NCI-H2081 (cell line): Measurements from ENCODE around the gene GALNT3.

Source experiments
- DNase-seq, 2 experiments: peaks; one replicate each; lab custom pipeline; 2025; lab: John Stamatoyannopoulos, UW

GALNT3 gene

DNA sequence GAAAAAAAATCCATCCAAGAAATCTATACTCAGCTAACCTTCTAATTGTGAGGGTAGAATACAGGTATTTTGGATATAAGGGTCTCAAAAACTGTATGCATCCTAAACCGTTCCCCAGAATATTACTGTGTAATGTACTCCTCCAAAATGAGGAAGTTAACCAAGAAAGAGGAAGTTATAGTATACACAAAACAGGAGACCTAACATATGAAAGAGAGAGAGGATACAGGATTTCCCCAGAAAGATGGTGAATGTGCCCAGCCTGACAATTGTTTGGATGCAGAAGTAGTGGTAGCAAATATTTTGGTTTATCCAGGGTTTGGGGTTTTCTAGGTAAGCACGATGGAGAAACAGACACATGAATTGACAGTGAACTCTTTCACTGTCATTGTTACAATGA, 50.6 kb downstream of the GALNT3 start:
- DNase-seq: no peak

GRCh38 chr2:165725421-165725820, 68.6 kb downstream of the GALNT3 start:
- no peak for DNase-seq

DNA sequence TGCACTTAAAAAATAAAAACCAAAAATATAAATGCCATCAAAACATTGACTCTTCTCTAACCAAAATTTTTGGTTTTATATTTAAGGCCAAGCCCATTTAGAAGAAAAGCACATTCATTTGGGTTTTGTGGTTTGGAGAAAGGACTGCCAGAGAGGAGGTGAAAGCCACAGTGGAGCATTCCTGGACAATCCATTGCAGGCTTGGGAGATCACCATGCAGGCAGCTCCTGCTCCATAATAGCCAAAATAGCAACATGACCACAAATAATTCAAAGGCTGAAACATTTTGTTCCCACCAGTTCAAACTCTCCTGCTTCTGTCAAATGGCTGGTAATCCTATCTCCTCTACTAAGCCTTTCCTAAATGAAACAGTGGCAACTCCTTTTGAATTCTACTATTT, 73.5 kb downstream of the GALNT3 start:
- no peak for DNase-seq

DNA sequence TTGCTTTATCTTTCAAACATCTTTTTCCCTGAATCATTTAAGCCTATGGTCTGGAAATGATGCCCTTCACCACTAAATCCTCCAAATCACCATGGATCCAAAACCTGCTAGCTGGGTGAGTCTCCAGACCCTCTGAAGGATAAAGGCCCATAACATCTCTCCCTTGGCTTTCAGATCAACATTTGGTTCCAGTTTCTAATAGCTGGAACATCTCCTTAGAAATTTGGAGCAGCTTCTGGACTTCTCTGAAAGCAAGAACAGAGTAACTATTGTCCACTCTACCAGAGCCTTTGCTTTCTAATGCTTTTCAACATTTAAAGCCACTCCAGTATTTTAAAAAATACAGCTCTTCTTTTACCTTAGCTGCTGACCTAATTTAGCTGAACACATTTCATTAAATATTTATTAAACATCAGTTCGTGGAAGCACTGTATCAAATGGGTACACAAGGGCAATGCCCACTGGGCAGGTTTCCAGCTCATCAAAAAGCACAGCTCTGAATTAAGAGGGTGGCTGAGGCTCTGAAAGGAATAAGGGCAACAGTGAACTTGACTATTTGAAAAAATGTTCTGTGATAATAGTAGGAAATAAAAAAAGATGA, 75.3 kb downstream of the GALNT3 start:
- no peak for DNase-seq

- DNase-seq: no peak
Measured at GRCh38 chr2:165716091-165716490, 78.0 kb downstream of the GALNT3 start.

GRCh38 chr2:165706960-165707487, 87.0 kb downstream of the GALNT3 start:
- no peak for DNase-seq

DNA sequence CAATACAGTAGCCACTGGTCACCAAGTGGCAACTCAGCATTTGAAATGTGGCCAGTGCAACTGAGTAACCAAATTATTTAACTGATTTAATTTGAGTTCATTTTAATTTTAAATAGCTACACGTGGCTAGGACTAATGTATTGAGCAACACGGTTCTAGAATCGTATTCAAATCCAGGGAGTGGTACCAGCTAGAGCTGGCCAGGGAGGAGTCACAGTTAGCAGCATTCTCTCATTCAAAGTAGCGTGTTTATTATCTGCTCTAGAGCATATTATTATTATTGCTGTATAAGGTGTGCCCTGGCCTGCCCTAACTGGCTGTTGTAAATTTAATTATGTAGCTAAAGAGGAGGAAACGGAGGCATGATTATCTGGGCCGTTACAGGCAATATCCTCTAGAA, 92.9 kb downstream of the GALNT3 start:
- DNase-seq: no peak

DNA sequence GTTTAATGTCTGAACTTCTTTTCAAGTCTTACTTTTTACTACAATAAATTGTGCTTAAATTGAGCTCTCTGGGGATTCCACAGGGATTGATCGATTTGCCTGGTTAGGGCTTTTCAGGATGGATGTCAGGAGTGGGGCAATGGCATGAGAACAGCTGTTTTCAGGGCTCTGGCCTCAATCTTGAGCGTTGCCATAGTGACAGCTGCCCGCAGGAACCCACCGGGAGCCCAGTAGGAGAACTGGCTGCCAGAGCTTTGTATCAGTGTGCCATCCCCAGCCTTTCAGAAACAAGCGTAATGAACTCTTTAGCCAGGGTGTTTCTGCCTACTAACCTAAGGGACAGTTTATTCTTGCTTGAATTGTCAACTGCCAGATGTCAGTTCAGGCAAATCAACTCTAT, 93.5 kb downstream of the GALNT3 start:
- DNase-seq: no peak

DNA sequence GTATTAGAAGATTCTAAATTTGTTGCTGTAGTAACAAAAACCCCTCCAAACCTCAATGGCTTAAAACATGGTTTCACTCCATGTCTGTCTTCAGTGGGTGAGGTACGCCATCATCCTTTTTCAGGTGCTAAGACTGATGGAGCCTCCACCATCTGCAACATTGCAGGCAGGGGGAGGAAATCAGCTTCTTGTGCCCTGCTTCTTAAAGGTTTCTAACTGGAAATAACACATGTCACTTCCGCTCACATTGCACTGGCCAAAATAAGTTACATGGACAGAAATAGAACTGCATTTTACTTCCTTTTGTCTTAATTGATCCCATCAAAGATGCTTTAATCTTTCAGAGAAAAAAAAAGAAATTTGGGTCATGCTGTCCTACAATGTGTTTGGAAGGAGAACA, 94.1 kb downstream of the GALNT3 start:
- DNase-seq: no peak

GRCh38 chr2:165698444-165698884, 95.6 kb downstream of the GALNT3 start:
- DNase-seq: peak; percentile 51 to 79

- DNase-seq: peak; percentile 35 to 77
Measured at GRCh38 chr2:165697748-165698443, 96.2 kb downstream of the GALNT3 start.
